CD14-positive monocyte (primary cell): ENCODE measurements around the gene NXPH3. TPM values are rescaled to one million over a fixed set of nuclear protein-coding genes. Genes with fewer than 3 reads are reported as not detected.
A peak's percentile ranks its signal among the peaks of the same experiment; 100 is the strongest.

Experiments
- DNase-seq, 3 donors: peaks; one replicate each; pipeline ENCODE4 v3.0.0-alpha.2; 2011 to 2022
- H2AFZ ChIP-seq: 2 replicates; pipeline ENCODE4 v1.6.0; 2012; ENCODE audit warnings: mild to moderate bottlenecking, low read depth, low read length, inconsistent platforms; ENCODE audit not compliant: insufficient read depth, poor library complexity, severe bottlenecking
- H3K27ac ChIP-seq, 2 donors: 1 replicate in 1 of 2; 2 replicates in 1 of 2; pipeline ENCODE4 v1.5.1; 2012 to 2013; ENCODE audit warnings: low read length in 2 of 2, control low read depth in 1 of 2, inconsistent platforms in 1 of 2, low read depth in 1 of 2, mild to moderate bottlenecking in 1 of 2
- H3K27me3 ChIP-seq, 2 donors: one replicate each; pipeline versions ENCODE4 v1.6.0 to v1.6.1; 2011 to 2013; ENCODE audit warnings: low read length in 2 of 2; ENCODE audit not compliant: control insufficient read depth in 2 of 2, insufficient read depth in 2 of 2
- H3K36me3 ChIP-seq, 2 donors: replicated peaks in 1 of 2; 1 replicate in 1 of 2; 2 replicates in 1 of 2; pipeline versions ENCODE4 v1.5.1 to v1.6.1; 2012 to 2013; ENCODE audit warnings: low read length in 2 of 2, control low read depth in 1 of 2, inconsistent platforms in 1 of 2, mild to moderate bottlenecking in 1 of 2; ENCODE audit not compliant: insufficient read depth in 2 of 2, control insufficient read depth in 1 of 2
- H3K4me1 ChIP-seq, 2 donors: 1 replicate in 1 of 2; 2 replicates in 1 of 2; pipeline versions ENCODE4 v1.5.1 to v1.6.1; 2012 to 2013; ENCODE audit warnings: low read length in 2 of 2, control low read depth in 1 of 2, inconsistent platforms in 1 of 2, mild to moderate bottlenecking in 1 of 2, moderate library complexity in 1 of 2; ENCODE audit not compliant: insufficient read depth in 2 of 2, control insufficient read depth in 1 of 2
- H3K4me2 ChIP-seq: replicated peaks from 2 replicates; pipeline ENCODE3; 2012; ENCODE audit warnings: low read length, moderate library complexity, mild to moderate bottlenecking; ENCODE audit not compliant: poor library complexity, severe bottlenecking; ENCODE audit errors: extremely low read depth
- H3K4me3 ChIP-seq, 3 experiments: fragments of 200-600 bp in 1 of 3; sonication (generic) in 1 of 3; replicated peaks in 1 of 3; 1 replicate in 2 of 3; 2 replicates in 1 of 3; pipeline ENCODE4 v1.5.1; 2011 to 2013; ENCODE audit warnings: low read length in 3 of 3, mild to moderate bottlenecking in 3 of 3, control low read depth in 2 of 3, low read depth in 2 of 3, inconsistent platforms in 1 of 3, moderate library complexity in 1 of 3
- H3K79me2 ChIP-seq: 2 replicates; pipeline ENCODE4 v1.6.0; 2012; ENCODE audit warnings: mild to moderate bottlenecking, control low read depth, inconsistent platforms, low read length, moderate library complexity; ENCODE audit not compliant: insufficient read depth
- H3K9ac ChIP-seq: 2 replicates; pipeline ENCODE4 v1.6.0; 2017; ENCODE audit warnings: low read length, mild to moderate bottlenecking; ENCODE audit not compliant: insufficient read depth, poor library complexity, severe bottlenecking
- H3K9me3 ChIP-seq, 2 donors: replicated peaks in 1 of 2; 1 replicate in 1 of 2; 2 replicates in 1 of 2; pipeline versions ENCODE4 v1.5.1 to v1.6.1; 2012 to 2013; ENCODE audit warnings: low read length in 2 of 2, control low read depth in 1 of 2; ENCODE audit not compliant: control insufficient read depth in 1 of 2, insufficient read depth in 1 of 2
- H4K20me1 ChIP-seq: 2 replicates; pipeline ENCODE4 v1.6.0; 2012; ENCODE audit warnings: mild to moderate bottlenecking, low read length, control low read depth, moderate library complexity; ENCODE audit not compliant: insufficient read depth
- H3K27ac Mint-ChIP-seq, 7 donors: one replicate each; pipeline ENCODE4 v1.8.0; 2020; ENCODE audit warnings: mild to moderate bottlenecking in 7 of 7, mixed read lengths in 7 of 7, moderate library complexity in 6 of 7, inconsistent platforms in 2 of 7
- H3K27me3 Mint-ChIP-seq, 3 donors: one replicate each; pipeline ENCODE4 v1.8.0; 2021 to 2022; ENCODE audit warnings: low read depth in 3 of 3, mild to moderate bottlenecking in 3 of 3, mixed read lengths in 3 of 3, moderate library complexity in 3 of 3, inconsistent platforms in 1 of 3
- H3K36me3 Mint-ChIP-seq, 2 donors: one replicate each; pipeline ENCODE4 v1.8.0; 2020; ENCODE audit warnings: mixed read lengths in 2 of 2, inconsistent platforms in 1 of 2, mild to moderate bottlenecking in 1 of 2
- H3K4me1 Mint-ChIP-seq: one replicate; pipeline ENCODE4 v1.8.0; 2020; ENCODE audit warnings: mild to moderate bottlenecking, mixed read lengths
- H3K4me3 Mint-ChIP-seq, 2 donors: one replicate each; pipeline ENCODE4 v1.8.0; 2020; ENCODE audit warnings: mild to moderate bottlenecking in 2 of 2, mixed read lengths in 2 of 2, moderate library complexity in 1 of 2
- H3K9me3 Mint-ChIP-seq, 7 donors: one replicate each; pipeline ENCODE4 v1.8.0; 2020 to 2022; ENCODE audit warnings: mixed read lengths in 7 of 7, mild to moderate bottlenecking in 6 of 7, moderate library complexity in 6 of 7, inconsistent platforms in 2 of 7
- WGBS: methylation state at CpG from one replicate; pipeline ENCODE4 v1.1.5; 2013; ENCODE audit warnings: missing lambda C conversion rate; ENCODE audit not compliant: insufficient coverage; 5-methylcytosine and 5-hydroxymethylcytosine counted together
- intact Hi-C, 2 donors: fragments of 100-400 bp; cut with micrococcal nuclease; formaldehyde crosslinking; loops; one replicate each; pipeline versions ENCODE4 v1.15.0 to v1.15.1; 2023
- polyA plus RNA-seq, 3 donors: library from polyadenylated mRNA; depleted of rRNA in 1 of 3; unstranded in 2 of 3; stranded (reverse) in 1 of 3; fragments of 300-500 nt in 2 of 3; fragments of >200 nt in 1 of 3; fragmentation: Illumina TruSeq in 2 of 3; gene quantifications; 1 replicate in 2 of 3; 2 replicates in 1 of 3; pipeline ENCODE4 v1.2.3, GENCODE V29; 2012 to 2021
- TF ChIP-seq, protein P1 (sequence below): fragments of 200-600 bp; IDR thresholded peaks from one replicate; pipeline ENCODE4 v1.8.0; 2022; ENCODE audit warnings: antibody characterized with exemption, mild to moderate bottlenecking

The NXPH3 gene
- polyA plus RNA-seq, 3 donors, result not detected

- H3K27me3 Mint-ChIP-seq, result peaks cover 0 to 1% (median 0%) of the 10 kb centered on the region in 3 donors
- Histone ChIP-seq H3K9ac (no peak overlapping the region), H3K79me2 (no peaks in the 10 kb centered on the region), H3K4me2 (no peak overlapping the region), H3K4me3 (no peak overlapping the region), H3K36me3 (peaks cover 90 to 99% of the 10 kb centered on the region in 2 donors), H3K27ac (no peak overlapping the region), H3K9me3 (no peaks in the 10 kb centered on the region), H4K20me1 (peaks cover 17% of the 10 kb centered on the region), H2AFZ (no peak overlapping the region), H3K27me3 (no peaks in the 10 kb centered on the region), H3K4me1 (no peaks in the 10 kb centered on the region)
- H3K4me3 Mint-ChIP-seq, result no peak overlapping the region
- intact Hi-C loops, result no loop called here
- peaks cover 5% of the 10 kb centered on the region for H3K4me1 Mint-ChIP-seq
- DNase-seq, result no peak
- H3K27ac Mint-ChIP-seq, result no peak overlapping the region
- no CpG with 5 or more reads among the region's 2 CpGs for WGBS
- TF ChIP-seq, protein P1, sequence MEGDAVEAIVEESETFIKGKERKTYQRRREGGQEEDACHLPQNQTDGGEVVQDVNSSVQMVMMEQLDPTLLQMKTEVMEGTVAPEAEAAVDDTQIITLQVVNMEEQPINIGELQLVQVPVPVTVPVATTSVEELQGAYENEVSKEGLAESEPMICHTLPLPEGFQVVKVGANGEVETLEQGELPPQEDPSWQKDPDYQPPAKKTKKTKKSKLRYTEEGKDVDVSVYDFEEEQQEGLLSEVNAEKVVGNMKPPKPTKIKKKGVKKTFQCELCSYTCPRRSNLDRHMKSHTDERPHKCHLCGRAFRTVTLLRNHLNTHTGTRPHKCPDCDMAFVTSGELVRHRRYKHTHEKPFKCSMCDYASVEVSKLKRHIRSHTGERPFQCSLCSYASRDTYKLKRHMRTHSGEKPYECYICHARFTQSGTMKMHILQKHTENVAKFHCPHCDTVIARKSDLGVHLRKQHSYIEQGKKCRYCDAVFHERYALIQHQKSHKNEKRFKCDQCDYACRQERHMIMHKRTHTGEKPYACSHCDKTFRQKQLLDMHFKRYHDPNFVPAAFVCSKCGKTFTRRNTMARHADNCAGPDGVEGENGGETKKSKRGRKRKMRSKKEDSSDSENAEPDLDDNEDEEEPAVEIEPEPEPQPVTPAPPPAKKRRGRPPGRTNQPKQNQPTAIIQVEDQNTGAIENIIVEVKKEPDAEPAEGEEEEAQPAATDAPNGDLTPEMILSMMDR, result no peak
- H3K36me3 Mint-ChIP-seq, result peaks cover 82 to 95% of the 10 kb centered on the region in 2 donors
- no peaks in the 10 kb centered on the region for H3K9me3 Mint-ChIP-seq
Observed at GRCh38 chr17:49603720-49604119, 28.0 kb downstream of the NXPH3 start.

GRCh38 chr17:49604314-49604869 is 28.7 kb downstream of the NXPH3 start:
- peaks cover 81 to 95% of the 10 kb centered on the region in 2 donors for H3K36me3 Mint-ChIP-seq
- peak overlapping the region in 3 of 7 donors; percentile 41 to 71 (median 66) for H3K27ac Mint-ChIP-seq

More at GRCh38 chr17:49604314-49604869, 28.7 kb downstream of the NXPH3 start:
- Histone ChIP-seq H3K4me2 (no peak overlapping the region), H4K20me1 (peaks cover 14% of the 10 kb centered on the region), H3K4me1 (no peaks in the 10 kb centered on the region), H3K27me3 (no peaks in the 10 kb centered on the region), H2AFZ (no peak overlapping the region), H3K79me2 (no peaks in the 10 kb centered on the region), H3K36me3 (peaks cover 91 to 99% of the 10 kb centered on the region in 2 donors), H3K9me3 (no peaks in the 10 kb centered on the region), H3K4me3 (no peak overlapping the region), H3K9ac (no peak overlapping the region), H3K27ac (no peak overlapping the region)
- Mint-ChIP-seq H3K4me3 (no peak overlapping the region), H3K4me1 (peaks cover 5% of the 10 kb centered on the region), H3K27me3 (peaks cover 0 to 1% (median 0%) of the 10 kb centered on the region in 3 donors), H3K9me3 (no peaks in the 10 kb centered on the region)
- WGBS, result 95% methylated on average over 3 of the region's 7 CpGs
- intact Hi-C loops, result no loop called here
- TF ChIP-seq, protein P1, result no peak
- no peak for DNase-seq
